Left lung (tissue), 10 donors: ENCODE results near the gene SATB1. TPM values are rescaled to one million over a fixed set of nuclear protein-coding genes. Genes with fewer than 3 reads are reported as not detected.

Experiments
- ATAC-seq: fragments of 200-7000 bp; cut with Tn5 transposase; one replicate; pipeline ENCODE4 v1.9.1; 2020; ENCODE audit warnings: moderate library complexity
- DNase-seq, 4 donors: peaks; one replicate each; pipeline ENCODE4 v3.0.0-alpha.2; 2013 to 2020
- H3K27ac ChIP-seq, 2 donors: fragments of 200-600 bp; sonication (generic) in 1 of 2; one replicate each; pipeline versions ENCODE4 v1.5.0 to v1.8.0; 2020 to 2021
- H3K27me3 ChIP-seq, 2 donors: fragments of 200-600 bp; sonication (generic) in 1 of 2; one replicate each; pipeline versions ENCODE4 v1.5.0 to v1.8.0; 2020 to 2021
- H3K36me3 ChIP-seq, 2 donors: fragments of 200-600 bp; sonication (generic) in 1 of 2; one replicate each; pipeline versions ENCODE4 v1.5.0 to v1.8.0; 2020 to 2021
- H3K4me1 ChIP-seq, 2 donors: fragments of 200-600 bp; one replicate each; pipeline ENCODE4 v1.8.0; 2021
- H3K4me3 ChIP-seq, 2 donors: fragments of 200-600 bp; sonication (generic) in 1 of 2; one replicate each; pipeline versions ENCODE4 v1.5.0 to v1.8.0; 2020 to 2021; ENCODE audit warnings: mild to moderate bottlenecking in 1 of 2
- H3K9me3 ChIP-seq, 2 donors: fragments of 200-600 bp; sonication (generic) in 1 of 2; one replicate each; pipeline versions ENCODE4 v1.5.0 to v1.8.0; 2020 to 2021
- CTCF ChIP-seq, 2 donors: fragments of 200-600 bp; sonication (generic) in 1 of 2; IDR thresholded peaks; one replicate each; pipeline versions ENCODE4 v1.5.0 to v1.8.0; 2021; ENCODE audit warnings: antibody characterized with exemption in 2 of 2
- intact Hi-C, 2 donors: fragments of 100-400 bp; cut with DNase I; formaldehyde crosslinking; loops; one replicate each; pipeline versions ENCODE4 v1.11.2 to v1.14.2; 2022
- polyA plus RNA-seq, 6 donors: library from polyadenylated mRNA; unstranded; fragments of 120-200 nt; gene quantifications; one replicate each; pipeline ENCODE4 v1.2.1, GENCODE V29; 2013; ENCODE audit not compliant: insufficient read length in 6 of 6
- total RNA-seq, 2 donors: library from RNA; stranded (reverse); fragmentation: NEBNext Ultra II Directional; extraction: Animal tissue kit (Norgen Biotek cat#: 25700); gene quantifications; one replicate each; pipeline ENCODE4 v1.2.1, GENCODE V29; 2021
- donor health status: DM: no; HTN: yes; CAD: no.
- donor health status: DM: no; HTN: no; CAD: no.

Gene SATB1
- total and polyA plus RNA-seq, 8 donors = 24.0 to 59.4 (median 52.0) TPM

GRCh38 chr3:18440066-18440722 is 15.1 kb upstream of the SATB1 start:
- H3K9me3 ChIP-seq = no peaks in the 10 kb centered on the region
- intact Hi-C loops = no loop called here
- H3K4me3 ChIP-seq = no peak overlapping the region
- peaks cover 5 to 21% of the 10 kb centered on the region in 2 donors for H3K4me1 ChIP-seq
- no peak for TF ChIP-seq CTCF (IDR thresholded peaks at IDR 0.05)
- DNase-seq = no peak
- H3K27ac ChIP-seq = no peak overlapping the region
- peaks cover 24 to 57% of the 10 kb centered on the region in 2 donors for H3K27me3 ChIP-seq
- H3K36me3 ChIP-seq = no peaks in the 10 kb centered on the region
- ATAC-seq = no peak

- TF ChIP-seq CTCF (IDR thresholded peaks at IDR 0.05) = no peak
- Histone ChIP-seq H3K27ac (no peak overlapping the region), H3K27me3 (peaks cover 23 to 55% of the 10 kb centered on the region in 2 donors), H3K9me3 (no peaks in the 10 kb centered on the region), H3K4me1 (peaks cover 5 to 19% of the 10 kb centered on the region in 2 donors), H3K4me3 (no peak overlapping the region), H3K36me3 (no peaks in the 10 kb centered on the region)
- intact Hi-C loops = no loop called here
- no peak for ATAC-seq
- DNase-seq = no peak
These were observed 14.1 kb upstream of the SATB1 start for GRCh38 chr3:18439281-18439680.

GRCh38 chr3:18438586-18438985 is 13.4 kb upstream of the SATB1 start:
- H3K27ac ChIP-seq = no peak overlapping the region
- intact Hi-C loops = no loop called here
- no peak for TF ChIP-seq CTCF (IDR thresholded peaks at IDR 0.05)
- no peaks in the 10 kb centered on the region for H3K9me3 ChIP-seq
- DNase-seq = peak in 2 of 4 donors; percentile 22 to 58
- no peak overlapping the region for H3K4me3 ChIP-seq
- H3K36me3 ChIP-seq = no peaks in the 10 kb centered on the region
- H3K27me3 ChIP-seq = peaks cover 18 to 48% of the 10 kb centered on the region in 2 donors
- ATAC-seq = no peak
- H3K4me1 ChIP-seq = peaks cover 1 to 12% of the 10 kb centered on the region in 2 donors

GRCh38 chr3:18436213-18436612 is 11.1 kb upstream of the SATB1 start:
- no peaks in the 10 kb centered on the region for H3K9me3 ChIP-seq
- DNase-seq (no peak), ATAC-seq (no peak)
- intact Hi-C loops = no loop called here
- H3K36me3 ChIP-seq = no peaks in the 10 kb centered on the region
- H3K27me3 ChIP-seq = peaks cover 3 to 32% of the 10 kb centered on the region in 2 donors
- no peak overlapping the region for H3K27ac ChIP-seq
- peaks cover 0 to 6% of the 10 kb centered on the region in 2 donors for H3K4me1 ChIP-seq
- no peak for TF ChIP-seq CTCF (IDR thresholded peaks at IDR 0.05)
- no peak overlapping the region for H3K4me3 ChIP-seq

- DNase-seq = no peak
- no peak for ATAC-seq
- no peak for TF ChIP-seq CTCF (IDR thresholded peaks at IDR 0.05)
- no peaks in the 10 kb centered on the region for H3K9me3 ChIP-seq
- intact Hi-C loops = no loop called here
- peaks cover 0 to 30% of the 10 kb centered on the region in 2 donors for H3K27me3 ChIP-seq
- no peaks in the 10 kb centered on the region for H3K36me3 ChIP-seq
- H3K4me1 ChIP-seq = no peaks in the 10 kb centered on the region
- no peak overlapping the region for H3K27ac ChIP-seq
- no peak overlapping the region for H3K4me3 ChIP-seq
These were observed 9.6 kb upstream of the SATB1 start for GRCh38 chr3:18434711-18435110.
